ENCODE measurements around the gene NFIC. TPM values are rescaled to one million over a fixed set of nuclear protein-coding genes. Genes with fewer than 3 reads are reported as not detected.
A peak's percentile ranks its signal among the peaks of the same experiment; 100 is the strongest.

NFIC gene
- total RNA-seq, 1 donor from 2014 or later = 142 TPM

GRCh38 chr19:3408996-3409345, 42.6 kb downstream of the NFIC start:
- H3K36me3 ChIP-seq = peaks cover 0 to 4% of the 10 kb centered on the region in 2 donors
- peak overlapping the region; percentile 9 to 31 for H3K4me3 ChIP-seq
- peaks cover 72% of the 10 kb centered on the region for H3K4me1 ChIP-seq
- no peak for TF ChIP-seq CTCF (IDR thresholded peaks at IDR 0.05)
- no peak for TF ChIP-seq POLR2A (IDR thresholded peaks at IDR 0.05)
- no peak for TF ChIP-seq POLR2AphosphoS5 (IDR thresholded peaks at IDR 0.05; ENCODE audit: insufficient read depth in 1 of 2, low read depth in 1 of 2)
- peak overlapping the region; percentile 100 for H3K27ac ChIP-seq
- H3K27me3 ChIP-seq = no peaks in the 10 kb centered on the region
- no peak for DNase-seq (ENCODE audit: extremely low spot score in 2 of 2)
- intact Hi-C loops (cut with DNase I) = no loop called here
- no peaks in the 10 kb centered on the region for H3K9me3 ChIP-seq

DNA sequence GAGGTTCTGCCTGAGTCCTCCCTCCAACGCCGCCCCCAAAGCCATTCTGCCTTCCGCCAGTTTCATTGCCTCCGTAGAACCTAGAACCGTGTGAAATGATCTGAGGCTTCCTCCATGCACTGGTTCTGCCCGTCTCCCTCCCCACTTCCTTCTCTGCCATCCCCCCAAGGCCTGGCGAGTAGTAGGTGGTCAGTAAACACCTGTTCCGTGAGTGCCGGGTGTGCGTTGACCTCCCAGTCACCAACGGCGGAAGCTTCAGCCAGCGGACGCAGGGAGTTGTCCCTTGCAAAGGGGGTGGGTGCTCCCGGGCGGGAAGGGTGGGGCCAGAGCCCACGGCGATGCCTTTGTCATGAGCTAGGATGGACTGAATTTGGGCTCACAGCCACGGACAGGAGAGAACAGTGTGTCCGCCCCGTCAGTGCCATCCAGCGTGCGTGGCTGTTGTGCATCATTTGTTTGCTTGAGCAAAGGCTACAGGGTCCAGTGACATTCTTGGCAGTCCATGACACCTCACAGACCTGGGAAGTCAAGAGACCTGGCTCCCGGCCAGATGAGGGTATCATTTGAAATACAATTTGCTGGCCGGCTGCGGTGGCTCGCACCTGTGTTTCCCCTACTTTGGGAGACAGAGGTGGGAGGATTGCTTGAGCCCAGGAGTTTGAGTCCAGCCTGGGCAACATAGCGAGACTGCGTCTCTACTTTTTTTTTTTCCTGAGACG, 43.1 kb downstream of the NFIC start:
- H3K4me3 ChIP-seq = peak overlapping the region; percentile 9 to 31
- H3K36me3 ChIP-seq = peaks cover 0 to 4% of the 10 kb centered on the region in 2 donors
- intact Hi-C loops (cut with DNase I) = no loop called here
- H3K27ac ChIP-seq = peak overlapping the region; percentile 100
- DNase-seq (ENCODE audit: extremely low spot score in 2 of 2) = no peak
- H3K4me1 ChIP-seq = peaks cover 73% of the 10 kb centered on the region
- H3K9me3 ChIP-seq = no peaks in the 10 kb centered on the region
- H3K27me3 ChIP-seq = no peaks in the 10 kb centered on the region
- TF ChIP-seq CTCF (IDR thresholded peaks at IDR 0.05) (no peak), POLR2AphosphoS5 (IDR thresholded peaks at IDR 0.05; ENCODE audit: insufficient read depth in 1 of 2, low read depth in 1 of 2) (peak; percentile 51 to 78), POLR2A (IDR thresholded peaks at IDR 0.05) (no peak)

- Histone ChIP-seq H3K9me3 (no peaks in the 10 kb centered on the region), H3K4me3 (no peak overlapping the region), H3K27ac (no peak overlapping the region), H3K27me3 (no peaks in the 10 kb centered on the region), H3K36me3 (peaks cover 0 to 4% of the 10 kb centered on the region in 2 donors), H3K4me1 (peaks cover 70% of the 10 kb centered on the region)
- TF ChIP-seq CTCF (IDR thresholded peaks at IDR 0.05) = no peak
- TF ChIP-seq POLR2AphosphoS5 (IDR thresholded peaks at IDR 0.05; ENCODE audit: insufficient read depth in 1 of 2, low read depth in 1 of 2) = no peak
- no peak for TF ChIP-seq POLR2A (IDR thresholded peaks at IDR 0.05)
- intact Hi-C loops (cut with DNase I) = no loop called here
- no peak for DNase-seq (ENCODE audit: extremely low spot score in 2 of 2)
These were observed 45.3 kb downstream of the NFIC start for GRCh38 chr19:3411636-3412035.

GRCh38 chr19:3412066-3412465, 45.7 kb downstream of the NFIC start:
- intact Hi-C loops (cut with DNase I) = no loop called here
- Histone ChIP-seq H3K4me3 (no peak overlapping the region), H3K4me1 (peaks cover 69% of the 10 kb centered on the region), H3K9me3 (no peaks in the 10 kb centered on the region), H3K36me3 (peaks cover 0 to 4% of the 10 kb centered on the region in 2 donors), H3K27ac (no peak overlapping the region), H3K27me3 (no peaks in the 10 kb centered on the region)
- DNase-seq (ENCODE audit: extremely low spot score in 2 of 2) = no peak
- TF ChIP-seq POLR2AphosphoS5 (IDR thresholded peaks at IDR 0.05; ENCODE audit: insufficient read depth in 1 of 2, low read depth in 1 of 2) (no peak), POLR2A (IDR thresholded peaks at IDR 0.05) (no peak), CTCF (IDR thresholded peaks at IDR 0.05) (no peak)

- Histone ChIP-seq H3K9me3 (no peaks in the 10 kb centered on the region), H3K36me3 (peaks cover 0 to 4% of the 10 kb centered on the region in 2 donors), H3K4me1 (peaks cover 52% of the 10 kb centered on the region), H3K4me3 (no peak overlapping the region), H3K27me3 (no peaks in the 10 kb centered on the region), H3K27ac (peak overlapping the region; percentile 53)
- intact Hi-C loops (cut with DNase I) = no loop called here
- TF ChIP-seq POLR2AphosphoS5 (IDR thresholded peaks at IDR 0.05; ENCODE audit: insufficient read depth in 1 of 2, low read depth in 1 of 2) = no peak
- DNase-seq (ENCODE audit: extremely low spot score in 2 of 2) = no peak
These were observed 47.5 kb downstream of the NFIC start for GRCh38 chr19:3413796-3414327.
